CD4-positive, alpha-beta memory T cell (primary cell): ENCODE data around the gene SARS1. TPM values are rescaled to one million over a fixed set of nuclear protein-coding genes. Genes with fewer than 3 reads are reported as not detected.

Source experiments
- CTCF ChIA-PET: fragments of 350-600 bp; sonication (Branson Sonifier 250); formaldehyde crosslinking; loops from one replicate; lab custom pipeline; 2021; ENCODE audit warnings: inconsistent platforms; ENCODE audit not compliant: partially characterized antibody; lab: Charles Lee
- POLR2A ChIA-PET: fragments of 350-600 bp; sonication (Branson Sonifier 250); formaldehyde crosslinking; loops from one replicate; lab custom pipeline; 2021; ENCODE audit not compliant: partially characterized antibody; lab: Charles Lee
- DNase-seq, 5 donors: peaks; one replicate each; pipeline versions ENCODE4 v3.0.0 to v3.0.0-alpha.2; 2020 to 2022; ENCODE audit warnings: mixed read lengths in 1 of 5
- H3K27ac ChIP-seq: one replicate; pipeline ENCODE4 v1.7.0; 2013; ENCODE audit warnings: low read depth, low read length
- H3K27me3 ChIP-seq: 2 replicates; pipeline ENCODE4 v1.7.0; 2013; ENCODE audit warnings: mild to moderate bottlenecking, low read length, moderate library complexity; ENCODE audit not compliant: insufficient read depth
- H3K36me3 ChIP-seq: 2 replicates; pipeline ENCODE4 v1.7.0; 2013; ENCODE audit warnings: mild to moderate bottlenecking, low read length, moderate library complexity; ENCODE audit not compliant: insufficient read depth
- H3K4me1 ChIP-seq: 2 replicates; pipeline ENCODE4 v1.7.0; 2013; ENCODE audit warnings: mild to moderate bottlenecking, low read length, moderate library complexity; ENCODE audit not compliant: insufficient read depth
- H3K4me3 ChIP-seq, 2 donors: one replicate each; pipeline ENCODE4 v1.7.0; 2013; ENCODE audit warnings: low read length in 2 of 2, mild to moderate bottlenecking in 1 of 2
- H3K9me3 ChIP-seq, 2 donors: one replicate each; pipeline ENCODE4 v1.7.0; 2013; ENCODE audit warnings: low read length in 2 of 2, control low read depth in 1 of 2; ENCODE audit not compliant: control insufficient read depth in 1 of 2
- H3K27ac Mint-ChIP-seq, 7 donors: one replicate each; pipeline ENCODE4 v1.8.0; 2020 to 2021; ENCODE audit warnings: mixed read lengths in 7 of 7, mild to moderate bottlenecking in 6 of 7, inconsistent platforms in 3 of 7, moderate library complexity in 3 of 7
- H3K27me3 Mint-ChIP-seq, 2 donors: one replicate each; pipeline ENCODE4 v1.8.0; 2020 to 2021; ENCODE audit warnings: mixed read lengths in 2 of 2
- H3K36me3 Mint-ChIP-seq, 2 donors: one replicate each; pipeline ENCODE4 v1.8.0; 2020 to 2021; ENCODE audit warnings: mixed read lengths in 2 of 2, inconsistent platforms in 1 of 2, mild to moderate bottlenecking in 1 of 2
- H3K4me1 Mint-ChIP-seq, 4 donors: one replicate each; pipeline ENCODE4 v1.8.0; 2020 to 2021; ENCODE audit warnings: mixed read lengths in 4 of 4, mild to moderate bottlenecking in 1 of 4
- H3K4me3 Mint-ChIP-seq, 8 donors: one replicate each; pipeline ENCODE4 v1.8.0; 2020 to 2021; ENCODE audit warnings: mixed read lengths in 8 of 8, mild to moderate bottlenecking in 7 of 8, moderate library complexity in 6 of 8, inconsistent platforms in 3 of 8
- H3K9me3 Mint-ChIP-seq, 8 donors: one replicate each; pipeline ENCODE4 v1.8.0; 2020 to 2021; ENCODE audit warnings: mixed read lengths in 8 of 8, mild to moderate bottlenecking in 5 of 8, inconsistent platforms in 3 of 8, moderate library complexity in 1 of 8
- intact Hi-C: fragments of 100-400 bp; cut with micrococcal nuclease; formaldehyde crosslinking; loops from one replicate; pipeline ENCODE4 v1.15.1; 2023
- polyA plus RNA-seq, 2 donors: library from polyadenylated mRNA; unstranded; fragments of 300-500 nt; fragmentation: Illumina TruSeq; gene quantifications; one replicate each; pipeline ENCODE4 v1.2.3, GENCODE V29; 2021
- total RNA-seq, 2 experiments: library from RNA; stranded (reverse); gene quantifications; one replicate each; pipeline ENCODE4 v1.2.3, GENCODE V29; 2021

The SARS1 gene
- total and polyA plus RNA-seq, 4 experiments from 2014 or later, result 153 to 199 (median 184) TPM

- Histone ChIP-seq H3K27ac (no peak overlapping the region), H3K4me1 (no peaks in the 10 kb centered on the region), H3K4me3 (no peak overlapping the region), H3K9me3 (no peaks in the 10 kb centered on the region), H3K27me3 (no peaks in the 10 kb centered on the region), H3K36me3 (no peaks in the 10 kb centered on the region)
- Mint-ChIP-seq H3K27me3 (no peaks in the 10 kb centered on the region), H3K9me3 (no peaks in the 10 kb centered on the region), H3K36me3 (no peaks in the 10 kb centered on the region), H3K4me3 (no peak overlapping the region), H3K27ac (no peak overlapping the region), H3K4me1 (peaks cover 0 to 2% (median 0%) of the 10 kb centered on the region in 4 donors)
- DNase-seq, result no peak
- ChIA-PET CTCF (interaction anchor here (0.6 kb wide), 1 partner anchor 16 kb away, joined by 3 read pairs; no protein-coding TSS in a partner anchor), POLR2A (no interaction called here)
- intact Hi-C loops, result no loop called here
These were observed 57.1 kb downstream of the SARS1 start for GRCh38 chr1:109270623-109271317.

DNA sequence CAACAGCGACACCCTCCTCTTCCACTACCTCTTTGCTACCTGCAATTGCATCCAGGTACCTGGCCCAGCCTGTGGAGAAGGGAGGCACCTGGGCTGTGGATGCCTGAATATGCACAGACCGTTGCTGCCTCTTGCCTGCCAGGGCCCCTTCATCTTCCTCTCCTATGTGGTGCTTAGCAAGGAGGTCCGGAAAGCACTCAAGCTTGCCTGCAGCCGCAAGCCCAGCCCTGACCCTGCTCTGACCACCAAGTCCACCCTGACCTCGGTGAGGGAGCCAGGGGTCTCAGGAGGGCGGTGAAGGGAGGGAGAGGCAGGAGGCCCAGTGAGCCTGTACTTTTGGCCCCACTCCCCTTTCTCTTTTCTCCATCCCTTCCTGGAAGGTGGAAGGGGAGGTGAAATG is 57.7 kb downstream of the SARS1 start:
- POLR2A ChIA-PET, result no interaction called here
- H3K4me1 Mint-ChIP-seq, result peaks cover 0 to 2% (median 0%) of the 10 kb centered on the region in 4 donors
- no peak for DNase-seq

DNA sequence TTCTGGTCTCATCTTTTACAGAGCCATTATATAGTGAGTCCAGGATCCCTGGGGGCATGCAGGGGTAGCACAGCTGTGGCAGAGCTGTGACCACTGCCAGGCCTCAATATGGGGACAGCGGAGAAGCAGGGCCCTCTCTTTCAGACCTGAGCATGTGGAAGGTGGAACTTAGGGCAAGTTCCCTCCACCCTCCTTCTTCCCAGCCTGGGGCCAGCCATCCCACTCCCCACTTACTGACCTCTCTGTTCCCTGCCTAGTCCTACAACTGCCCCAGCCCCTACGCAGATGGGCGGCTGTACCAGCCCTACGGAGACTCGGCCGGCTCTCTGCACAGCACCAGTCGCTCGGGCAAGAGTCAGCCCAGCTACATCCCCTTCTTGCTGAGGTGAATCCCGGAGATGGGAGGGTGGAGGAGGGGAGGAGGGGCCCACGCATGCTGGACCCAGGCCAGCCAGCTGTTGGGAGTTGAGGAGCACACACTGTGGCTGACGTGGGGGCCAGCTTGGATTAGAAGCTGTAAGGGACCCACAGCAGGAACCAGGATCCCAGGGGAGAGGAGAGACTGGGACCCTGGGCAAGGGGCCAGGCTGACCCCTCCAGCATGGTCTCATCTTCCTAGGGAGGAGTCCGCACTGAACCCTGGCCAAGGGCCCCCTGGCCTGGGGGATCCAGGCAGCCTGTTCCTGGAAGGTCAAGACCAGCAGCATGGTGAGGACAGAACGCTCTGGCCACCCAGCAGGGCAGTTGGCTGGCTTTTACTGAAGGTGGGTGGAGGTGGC is 58.5 kb downstream of the SARS1 start:
- Histone ChIP-seq H3K4me3 (no peak overlapping the region), H3K4me1 (peaks cover 1% of the 10 kb centered on the region), H3K9me3 (no peaks in the 10 kb centered on the region), H3K36me3 (no peaks in the 10 kb centered on the region), H3K27me3 (no peaks in the 10 kb centered on the region), H3K27ac (no peak overlapping the region)
- DNase-seq, result no peak
- peaks cover 0 to 4% (median 0%) of the 10 kb centered on the region in 4 donors for H3K4me1 Mint-ChIP-seq
- H3K27me3 Mint-ChIP-seq, result no peaks in the 10 kb centered on the region
- no peaks in the 10 kb centered on the region for H3K36me3 Mint-ChIP-seq
- CTCF ChIA-PET, result interaction anchor here (0.8 kb wide), 1 partner anchor 261 kb away, joined by 3 read pairs; no protein-coding TSS in a partner anchor
- no peak overlapping the region for H3K4me3 Mint-ChIP-seq
- POLR2A ChIA-PET, result no interaction called here
- intact Hi-C loops, result no loop called here
- H3K27ac Mint-ChIP-seq, result peak overlapping the region in 1 of 7 donors; percentile 35
- no peaks in the 10 kb centered on the region for H3K9me3 Mint-ChIP-seq

More for the DNA sequence above, 57.7 kb downstream of the SARS1 start:
- Mint-ChIP-seq H3K27me3 (no peaks in the 10 kb centered on the region), H3K27ac (no peak overlapping the region), H3K9me3 (no peaks in the 10 kb centered on the region), H3K4me3 (no peak overlapping the region), H3K36me3 (no peaks in the 10 kb centered on the region)
- CTCF ChIA-PET, result interaction anchor here (0.6 to 0.8 kb wide), 2 partner anchors 15 to 261 kb away, joined by 3 read pairs; no protein-coding TSS in a partner anchor
- Histone ChIP-seq H3K27me3 (no peaks in the 10 kb centered on the region), H3K27ac (no peak overlapping the region), H3K9me3 (no peaks in the 10 kb centered on the region), H3K4me1 (no peaks in the 10 kb centered on the region), H3K36me3 (no peaks in the 10 kb centered on the region), H3K4me3 (no peak overlapping the region)
- intact Hi-C loops, result no loop called here

GRCh38 chr1:109272831-109273547 is 59.3 kb downstream of the SARS1 start:
- H3K36me3 ChIP-seq, result no peaks in the 10 kb centered on the region
- Mint-ChIP-seq H3K9me3 (no peaks in the 10 kb centered on the region), H3K4me3 (no peak overlapping the region), H3K27me3 (no peaks in the 10 kb centered on the region), H3K27ac (no peak overlapping the region), H3K4me1 (peaks cover 0 to 5% (median 0%) of the 10 kb centered on the region in 4 donors), H3K36me3 (no peaks in the 10 kb centered on the region)
- POLR2A ChIA-PET, result no interaction called here
- no peaks in the 10 kb centered on the region for H3K9me3 ChIP-seq
- H3K4me3 ChIP-seq, result no peak overlapping the region
- intact Hi-C loops, result no loop called here
- no peak for DNase-seq
- CTCF ChIA-PET, result no interaction called here
- H3K4me1 ChIP-seq, result peaks cover 4% of the 10 kb centered on the region
- no peak overlapping the region for H3K27ac ChIP-seq
- H3K27me3 ChIP-seq, result no peaks in the 10 kb centered on the region

- intact Hi-C loops, result no loop called here
- DNase-seq, result no peak
- Histone ChIP-seq H3K27ac (no peak overlapping the region), H3K27me3 (no peaks in the 10 kb centered on the region), H3K9me3 (no peaks in the 10 kb centered on the region), H3K4me1 (peaks cover 4% of the 10 kb centered on the region), H3K4me3 (no peak overlapping the region), H3K36me3 (no peaks in the 10 kb centered on the region)
- ChIA-PET POLR2A (no interaction called here), CTCF (no interaction called here)
- Mint-ChIP-seq H3K9me3 (no peaks in the 10 kb centered on the region), H3K4me3 (no peak overlapping the region), H3K36me3 (no peaks in the 10 kb centered on the region), H3K27ac (peak overlapping the region in 2 of 7 donors; percentile 13 to 72), H3K4me1 (peaks cover 0 to 5% (median 0%) of the 10 kb centered on the region in 4 donors), H3K27me3 (no peaks in the 10 kb centered on the region)
These were observed 60.0 kb downstream of the SARS1 start for GRCh38 chr1:109273570-109274288.

- no peaks in the 10 kb centered on the region for H3K9me3 Mint-ChIP-seq
- POLR2A ChIA-PET, result no interaction called here
- DNase-seq, result no peak
- no peaks in the 10 kb centered on the region for H3K36me3 ChIP-seq
- H3K27me3 Mint-ChIP-seq, result no peaks in the 10 kb centered on the region
- H3K27ac Mint-ChIP-seq, result no peak overlapping the region
- H3K4me3 ChIP-seq, result no peak overlapping the region
- H3K4me1 Mint-ChIP-seq, result peaks cover 0 to 5% (median 0%) of the 10 kb centered on the region in 4 donors
- CTCF ChIA-PET, result interaction anchor here (9.5 kb wide), 1 partner anchor 258 kb away, joined by 174 read pairs; no protein-coding TSS in a partner anchor
- peaks cover 4% of the 10 kb centered on the region for H3K4me1 ChIP-seq
- no peaks in the 10 kb centered on the region for H3K36me3 Mint-ChIP-seq
- no peaks in the 10 kb centered on the region for H3K9me3 ChIP-seq
- intact Hi-C loops, result no loop called here
- no peaks in the 10 kb centered on the region for H3K27me3 ChIP-seq
- no peak overlapping the region for H3K4me3 Mint-ChIP-seq
- H3K27ac ChIP-seq, result no peak overlapping the region
These were observed 61.1 kb downstream of the SARS1 start for GRCh38 chr1:109274533-109275476.
